ENCODE data around the gene PPDPF. TPM values are rescaled to one million over a fixed set of nuclear protein-coding genes. Genes with fewer than 3 reads are reported as not detected.

PPDPF gene
- polyA plus RNA-seq, 2 of the 4 experiments (the other 2 are of a cell fraction): 7.7 to 217 TPM

DNA sequence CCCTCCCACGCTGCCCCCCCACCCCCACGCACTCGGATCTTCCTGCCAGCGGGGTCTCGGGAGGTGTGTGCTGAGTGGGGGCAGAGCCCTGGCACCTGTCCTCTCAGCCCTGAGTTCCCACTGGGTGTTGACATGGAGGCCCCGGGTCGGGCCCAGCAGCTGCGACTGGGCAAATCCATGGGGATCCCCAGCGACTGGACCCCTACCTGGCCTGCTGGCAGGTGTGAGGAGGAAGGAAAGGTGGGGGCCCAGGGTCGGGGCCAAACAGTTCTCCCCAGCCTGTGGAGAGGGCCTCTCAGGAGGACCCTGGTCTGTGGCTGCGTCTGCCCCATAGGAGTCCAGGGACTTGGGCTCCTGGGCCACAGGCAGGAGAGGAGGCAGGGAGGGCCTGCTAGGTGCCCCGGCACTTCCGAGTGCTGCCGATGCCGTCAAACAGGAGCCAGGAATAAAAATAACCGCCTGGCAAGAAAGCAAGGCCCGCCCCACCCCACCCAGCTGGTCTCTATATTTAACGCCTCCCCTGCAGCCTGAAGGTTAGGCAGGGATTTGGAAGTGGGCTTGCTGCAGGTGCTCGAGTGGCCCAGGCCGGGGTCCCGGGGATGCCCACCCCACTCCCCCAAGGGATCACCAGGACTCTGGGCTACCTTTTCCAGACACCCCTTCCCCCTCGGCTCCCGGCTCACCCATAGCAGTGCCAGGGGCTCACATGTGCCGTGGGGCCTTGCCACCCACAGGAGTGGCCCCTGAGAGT, 20.2 kb upstream of the PPDPF start:
- 91% methylated on average over 15 of the region's 24 CpGs for WGBS (ENCODE audit: missing lambda C conversion rate)
- POLR2A ChIA-PET: interaction anchor here (0.6 kb wide), 1 partner anchor 56 kb away, joined by 4 read pairs; no protein-coding TSS in a partner anchor
- Histone ChIP-seq H3K27ac (no peak overlapping the region), H3K4me1 (peaks cover 27% of the 10 kb centered on the region), H3K4me3 (no peak overlapping the region), H3K4me2 (no peak overlapping the region), H3K9me3 (peaks cover 12% of the 10 kb centered on the region; the same call in 2 of the 3 replicates)
- no peak for ATAC-seq
- no peak for FAIRE-seq
- no peak for DNase-seq (ENCODE audit: low read depth in 1 of 2, low spot score in 1 of 2)
- TF ChIP-seq CEBPB (IDR thresholded peaks at IDR 0.05): no peak
- no peak for TF ChIP-seq ZNF302 (CRISPR knock-in tag; IDR thresholded peaks at IDR 0.05)
- no peak for TF ChIP-seq JUNB (IDR thresholded peaks at IDR 0.05)
- TF ChIP-seq MYC (IDR thresholded peaks at IDR 0.05; ENCODE audit: borderline replicate concordance, low read length): no peak
- TF ChIP-seq CHD4 (IDR thresholded peaks at IDR 0.05; ENCODE audit: borderline replicate concordance): no peak
- no peak for TF ChIP-seq ZFP36 (IDR thresholded peaks at IDR 0.05; ENCODE audit: borderline replicate concordance, partially characterized antibody)
- no peak for TF ChIP-seq RAD21 (conservative IDR thresholded peaks at IDR 0.05 in 1 of 2, IDR thresholded peaks at IDR 0.05 in 1 of 2)
- TF ChIP-seq KDM1A (IDR thresholded peaks at IDR 0.05; ENCODE audit: low read depth): no peak
- no peak for TF ChIP-seq RNF2 (IDR thresholded peaks at IDR 0.05; ENCODE audit: borderline replicate concordance, low read depth)
- TF ChIP-seq FOSB (CRISPR knock-in tag; IDR thresholded peaks at IDR 0.05): no peak
- TF ChIP-seq MAFK (IDR thresholded peaks at IDR 0.05; ENCODE audit: partially characterized antibody): no peak
- CTCF ChIA-PET: no interaction called here

- no peak overlapping the region for H3K27ac ChIP-seq
- H3K4me3 ChIP-seq: no peak overlapping the region
- FAIRE-seq (no peak), ATAC-seq (no peak), DNase-seq (ENCODE audit: low read depth in 1 of 2, low spot score in 1 of 2) (no peak)
- WGBS (ENCODE audit: missing lambda C conversion rate): 73% methylated on average over 12 of the region's 27 CpGs
- POLR2A ChIA-PET: no interaction called here
- CTCF ChIA-PET: interaction anchor here (0.6 kb wide), 1 partner anchor 274 kb away, joined by 3 read pairs; no protein-coding TSS in a partner anchor
- peaks cover 26% of the 10 kb centered on the region for H3K4me1 ChIP-seq
- TF ChIP-seq ELK1 (IDR thresholded peaks at IDR 0.05; ENCODE audit: low read depth, low read length): no peak
- TF ChIP-seq, protein P1, sequence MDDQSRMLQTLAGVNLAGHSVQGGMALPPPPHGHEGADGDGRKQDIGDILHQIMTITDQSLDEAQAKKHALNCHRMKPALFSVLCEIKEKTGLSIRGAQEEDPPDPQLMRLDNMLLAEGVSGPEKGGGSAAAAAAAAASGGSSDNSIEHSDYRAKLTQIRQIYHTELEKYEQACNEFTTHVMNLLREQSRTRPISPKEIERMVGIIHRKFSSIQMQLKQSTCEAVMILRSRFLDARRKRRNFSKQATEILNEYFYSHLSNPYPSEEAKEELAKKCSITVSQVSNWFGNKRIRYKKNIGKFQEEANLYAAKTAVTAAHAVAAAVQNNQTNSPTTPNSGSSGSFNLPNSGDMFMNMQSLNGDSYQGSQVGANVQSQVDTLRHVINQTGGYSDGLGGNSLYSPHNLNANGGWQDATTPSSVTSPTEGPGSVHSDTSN (IDR thresholded peaks at IDR 0.05): no peak
- TF ChIP-seq NR3C1 (IDR thresholded peaks at IDR 0.05): no peak
- TF ChIP-seq MAZ (IDR thresholded peaks at IDR 0.05; ENCODE audit: borderline replicate concordance, low read depth, low read length): no peak
- no peak for TF ChIP-seq CHD4 (IDR thresholded peaks at IDR 0.05; ENCODE audit: borderline replicate concordance)
- H3K9me3 ChIP-seq: peaks cover 17% of the 10 kb centered on the region
- 0 out of 3 replicates have a peak overlapping the region, but pooled peaks have one; percentile 30 for H3K4me2 ChIP-seq
Measured at GRCh38 chr20:63500902-63501817, 19.4 kb upstream of the PPDPF start.

DNA sequence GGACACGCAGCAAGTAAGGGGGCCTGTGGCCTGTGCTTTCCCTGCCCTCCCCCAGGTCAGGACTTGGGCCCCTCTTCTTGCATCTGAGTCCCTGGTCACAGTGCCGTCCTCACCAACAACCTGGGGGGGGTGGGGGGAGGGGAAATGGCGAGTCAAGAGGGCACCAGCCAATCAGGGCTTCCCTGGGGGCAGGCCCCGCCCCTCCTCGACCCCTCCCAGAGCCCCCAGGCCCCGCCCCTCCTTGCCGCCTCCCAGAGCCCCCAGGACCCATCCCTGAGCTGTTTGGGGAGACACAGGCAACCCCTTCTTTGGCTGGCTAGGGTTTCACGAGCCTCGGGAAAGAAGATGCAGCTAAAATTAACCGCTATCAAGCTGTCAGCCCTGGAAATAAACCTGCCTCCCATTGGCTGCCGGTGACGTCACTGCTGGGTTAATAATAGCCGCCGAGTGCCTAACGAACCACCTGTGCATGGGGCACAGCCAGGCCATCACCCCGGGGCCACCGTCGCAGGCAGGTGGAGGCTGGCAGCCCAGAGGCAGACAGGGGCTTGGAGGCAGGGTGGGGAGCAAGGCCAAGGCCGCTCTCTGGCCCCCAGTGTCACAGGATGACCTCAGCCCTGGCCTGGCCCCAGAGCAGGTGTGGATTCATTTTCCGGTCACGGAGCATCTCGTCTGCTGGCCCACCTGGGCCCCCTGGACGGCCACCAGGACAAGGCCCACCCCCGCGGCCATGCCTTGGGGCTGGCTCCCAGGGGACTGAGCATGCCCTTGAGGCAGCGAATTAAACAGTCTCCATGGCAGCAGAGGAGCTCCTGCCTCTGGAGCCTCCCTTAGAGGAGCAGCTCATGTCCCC, 18.5 kb upstream of the PPDPF start:
- 51% methylated on average over 12 of the region's 26 CpGs for WGBS (ENCODE audit: missing lambda C conversion rate)
- DNase-seq (ENCODE audit: low read depth in 1 of 2, low spot score in 1 of 2) (no peak), FAIRE-seq (no peak), ATAC-seq (no peak)
- CTCF ChIA-PET: interaction anchor here (1.0 to 1.3 kb wide), 2 partner anchors 8 to 18 kb away, joined by 3 to 5 read pairs; partner anchors contain the start of gene PPDPF
- H3K4me1 ChIP-seq: peaks cover 18% of the 10 kb centered on the region
- H3K4me3 ChIP-seq: no peak overlapping the region
- H3K27ac ChIP-seq: no peak overlapping the region
- peak; percentile 72 for TF ChIP-seq ZFP36 (IDR thresholded peaks at IDR 0.05; ENCODE audit: borderline replicate concordance, partially characterized antibody)
- TF ChIP-seq MAX (IDR thresholded peaks at IDR 0.05): no peak
- H3K4me2 ChIP-seq: 0 out of 3 replicates have a peak overlapping the region, but pooled peaks have one; percentile 30
- POLR2A ChIA-PET: interaction anchor here (1.4 kb wide), 1 partner anchor 19 kb away, joined by 7 read pairs; the partner anchor contains the start of gene PPDPF
- peaks cover 17% of the 10 kb centered on the region for H3K9me3 ChIP-seq

Measured in A549 (cell line).